Fibroblast of mammary gland (primary cell): ENCODE measurements around the gene PLPPR2.
A peak's percentile ranks its signal among the peaks of the same experiment; 100 is the strongest.
"Not testable (repeated sequence)": the region's sequence is repeated elsewhere in the genome, so short reads cannot be mapped to it uniquely, and the experiment has no call there.

ENCODE experiments used
- DNase-seq: peaks from one replicate; pipeline ENCODE4 v3.0.0-alpha.2; 2010; ENCODE audit warnings: low read depth
- H3K4me3 ChIP-seq: 2 replicates; pipeline ENCODE4 v1.5.1; 2011; ENCODE audit warnings: low read depth, mild to moderate bottlenecking, low read length, moderate library complexity; ENCODE audit not compliant: control insufficient read depth
- TF ChIP-seq, protein P1 (sequence below): conservative IDR thresholded peaks from 2 replicates; pipeline ENCODE4 v1.5.1; 2011; ENCODE audit warnings: low read depth, low read length, inconsistent platforms; ENCODE audit not compliant: control insufficient read depth, insufficient read depth

PLPPR2 gene

DNA sequence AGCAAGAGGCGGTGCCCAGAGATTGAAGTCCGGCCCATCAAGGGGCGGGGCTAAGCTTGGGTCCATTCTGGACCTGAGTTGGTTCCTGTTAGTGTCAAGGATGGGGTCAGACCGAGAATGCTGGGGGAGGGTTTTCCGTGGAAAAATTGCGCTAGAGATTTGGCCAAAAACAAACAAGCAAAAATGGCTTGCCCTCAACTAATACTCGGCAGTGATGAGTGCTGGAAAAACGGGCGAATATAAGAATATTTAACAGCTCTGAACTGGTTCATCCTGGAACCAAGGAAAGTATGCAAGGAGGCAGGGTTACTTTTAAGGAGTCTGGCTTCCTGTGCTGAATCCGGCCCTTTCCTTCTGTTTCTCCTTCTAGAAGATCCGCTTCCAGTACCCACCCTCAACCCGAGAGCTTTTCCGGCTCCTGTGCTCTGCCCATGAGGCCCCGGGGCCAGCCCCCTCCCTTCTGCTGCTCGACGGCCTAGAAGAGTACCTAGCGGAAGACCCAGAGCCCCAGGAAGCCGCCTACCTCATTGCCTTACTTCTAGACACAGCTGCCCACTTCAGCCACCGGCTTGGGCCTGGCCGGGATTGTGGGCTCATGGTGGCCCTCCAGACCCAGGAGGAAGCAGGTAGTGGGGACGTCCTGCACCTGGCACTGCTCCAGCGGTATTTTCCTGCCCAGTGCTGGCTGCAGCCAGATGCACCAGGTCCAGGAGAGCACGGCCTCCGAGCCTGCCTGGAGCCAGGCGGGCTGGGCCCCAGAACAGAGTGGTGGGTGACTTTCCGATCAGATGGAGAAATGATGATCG is 20.1 kb downstream of the PLPPR2 start:
- DNase-seq: no peak
- TF ChIP-seq, protein P1, sequence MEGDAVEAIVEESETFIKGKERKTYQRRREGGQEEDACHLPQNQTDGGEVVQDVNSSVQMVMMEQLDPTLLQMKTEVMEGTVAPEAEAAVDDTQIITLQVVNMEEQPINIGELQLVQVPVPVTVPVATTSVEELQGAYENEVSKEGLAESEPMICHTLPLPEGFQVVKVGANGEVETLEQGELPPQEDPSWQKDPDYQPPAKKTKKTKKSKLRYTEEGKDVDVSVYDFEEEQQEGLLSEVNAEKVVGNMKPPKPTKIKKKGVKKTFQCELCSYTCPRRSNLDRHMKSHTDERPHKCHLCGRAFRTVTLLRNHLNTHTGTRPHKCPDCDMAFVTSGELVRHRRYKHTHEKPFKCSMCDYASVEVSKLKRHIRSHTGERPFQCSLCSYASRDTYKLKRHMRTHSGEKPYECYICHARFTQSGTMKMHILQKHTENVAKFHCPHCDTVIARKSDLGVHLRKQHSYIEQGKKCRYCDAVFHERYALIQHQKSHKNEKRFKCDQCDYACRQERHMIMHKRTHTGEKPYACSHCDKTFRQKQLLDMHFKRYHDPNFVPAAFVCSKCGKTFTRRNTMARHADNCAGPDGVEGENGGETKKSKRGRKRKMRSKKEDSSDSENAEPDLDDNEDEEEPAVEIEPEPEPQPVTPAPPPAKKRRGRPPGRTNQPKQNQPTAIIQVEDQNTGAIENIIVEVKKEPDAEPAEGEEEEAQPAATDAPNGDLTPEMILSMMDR: no peak
- peak overlapping the region; percentile 79 for H3K4me3 ChIP-seq

DNA sequence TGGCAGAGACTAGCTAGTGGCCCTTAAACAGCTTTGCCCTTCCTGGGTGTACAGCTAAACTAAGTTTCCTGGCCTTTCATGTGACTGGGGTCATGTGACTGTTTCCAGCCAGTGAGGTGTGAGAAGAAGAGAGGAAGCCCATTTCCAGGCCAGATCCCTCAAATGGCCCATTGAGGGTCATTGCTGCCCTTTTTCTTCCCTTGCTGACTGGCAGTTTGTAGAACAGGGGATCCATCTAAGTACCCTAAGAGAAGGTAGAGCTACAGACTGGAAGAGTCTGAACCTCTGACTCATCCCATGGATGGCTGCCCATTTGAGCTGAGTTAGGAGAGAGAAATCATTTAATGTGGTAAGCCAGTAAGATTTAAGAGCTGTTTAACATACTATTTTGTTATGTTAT is 22.0 kb downstream of the PLPPR2 start:
- peak; percentile 94 for DNase-seq

DNA sequence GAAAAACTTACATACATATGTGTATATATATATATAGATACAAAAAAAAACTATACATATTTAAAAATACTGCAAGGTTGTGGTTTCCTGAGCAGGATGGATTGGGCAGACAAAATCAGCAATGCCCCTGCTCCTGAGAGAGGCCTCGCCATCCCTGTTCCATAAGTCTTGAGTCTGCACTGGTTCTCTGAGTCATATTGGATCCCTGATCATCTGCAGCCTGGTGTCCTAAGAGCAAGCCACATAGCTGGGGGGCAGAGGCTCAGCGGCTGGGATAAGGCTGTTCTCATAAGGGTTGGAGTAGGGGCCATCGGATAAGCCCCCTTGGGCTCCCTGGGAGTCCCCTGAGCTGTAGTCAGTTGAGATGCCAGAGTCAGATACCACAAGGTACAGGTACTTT is 22.5 kb downstream of the PLPPR2 start:
- TF ChIP-seq, protein P1: no peak
- peak; percentile 65 for DNase-seq
- H3K4me3 ChIP-seq: no peak overlapping the region

More for the DNA sequence above, 22.0 kb downstream of the PLPPR2 start:
- H3K4me3 ChIP-seq: no peak overlapping the region
- TF ChIP-seq, protein P1: no peak

DNA sequence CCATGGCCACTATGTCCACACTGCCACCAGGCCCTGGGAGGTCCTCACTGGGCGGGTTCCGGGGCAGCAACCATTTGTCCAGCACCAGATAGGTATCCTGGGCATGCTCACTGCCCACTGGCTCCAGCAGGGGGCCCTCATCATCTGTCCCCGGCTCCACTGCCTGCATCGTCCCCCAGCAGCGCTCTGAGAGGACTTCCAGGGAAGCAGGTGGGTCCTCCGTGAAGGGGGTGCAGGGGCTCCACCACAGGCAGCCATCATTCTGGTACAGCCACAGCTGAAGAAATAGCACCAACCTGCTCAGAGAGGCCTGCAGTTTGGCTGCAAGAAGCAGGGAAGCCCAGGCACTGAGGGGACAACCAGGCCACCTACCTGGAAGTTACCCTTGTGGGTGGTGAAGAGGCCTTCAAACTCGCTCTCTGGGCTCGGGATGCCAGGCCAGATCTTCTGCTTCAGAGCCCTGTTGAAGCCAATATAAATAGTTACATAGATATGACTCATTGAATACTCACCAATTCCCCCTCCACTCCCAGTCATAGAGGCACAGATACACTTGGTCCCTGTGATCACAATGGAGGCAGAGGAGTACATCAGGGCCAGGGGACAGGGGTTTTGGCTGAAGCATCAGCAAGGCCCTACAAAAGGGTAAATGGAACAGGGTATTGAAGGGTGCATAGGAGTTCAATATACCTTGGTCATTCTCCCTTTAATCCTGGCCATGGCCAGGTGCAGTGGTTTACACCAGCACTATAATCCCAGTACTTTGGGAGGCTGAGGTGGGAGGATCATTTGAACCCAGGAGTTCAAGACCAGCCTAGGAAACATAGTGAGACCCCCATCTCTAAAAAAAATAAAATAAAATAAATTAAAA is 23.3 kb downstream of the PLPPR2 start:
- TF ChIP-seq, protein P1: peak; percentile 9
- no peak overlapping the region for H3K4me3 ChIP-seq
- peak; percentile 90 for DNase-seq

DNA sequence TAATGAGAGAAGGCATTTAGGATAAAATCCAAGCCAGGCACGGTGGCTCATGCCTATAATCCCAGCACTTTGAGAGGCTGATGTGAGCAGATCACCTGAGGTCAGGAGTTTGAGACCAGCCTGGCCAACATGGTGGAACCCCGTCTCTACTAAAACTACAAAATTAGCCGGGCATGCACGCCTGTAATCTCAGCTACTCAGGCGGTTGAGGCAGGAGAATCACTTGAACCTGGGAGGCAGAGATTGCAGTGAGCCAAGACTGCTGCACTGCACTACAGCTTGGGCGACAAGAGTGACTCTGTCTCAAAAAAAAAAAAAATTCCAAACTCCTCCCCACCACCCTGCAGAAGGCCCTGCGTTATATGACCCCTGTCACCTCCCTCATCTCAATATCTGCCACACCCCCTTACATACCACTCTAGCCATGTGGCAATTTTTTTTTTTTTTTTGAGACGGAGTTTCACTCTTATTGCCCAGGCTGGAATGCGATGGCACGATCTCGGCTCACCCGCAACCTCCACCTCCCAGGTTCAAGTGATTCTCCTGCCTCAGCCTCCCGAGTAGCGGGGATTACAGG is 24.1 kb downstream of the PLPPR2 start:
- not testable (repeated sequence) for DNase-seq, H3K4me3 ChIP-seq

DNA sequence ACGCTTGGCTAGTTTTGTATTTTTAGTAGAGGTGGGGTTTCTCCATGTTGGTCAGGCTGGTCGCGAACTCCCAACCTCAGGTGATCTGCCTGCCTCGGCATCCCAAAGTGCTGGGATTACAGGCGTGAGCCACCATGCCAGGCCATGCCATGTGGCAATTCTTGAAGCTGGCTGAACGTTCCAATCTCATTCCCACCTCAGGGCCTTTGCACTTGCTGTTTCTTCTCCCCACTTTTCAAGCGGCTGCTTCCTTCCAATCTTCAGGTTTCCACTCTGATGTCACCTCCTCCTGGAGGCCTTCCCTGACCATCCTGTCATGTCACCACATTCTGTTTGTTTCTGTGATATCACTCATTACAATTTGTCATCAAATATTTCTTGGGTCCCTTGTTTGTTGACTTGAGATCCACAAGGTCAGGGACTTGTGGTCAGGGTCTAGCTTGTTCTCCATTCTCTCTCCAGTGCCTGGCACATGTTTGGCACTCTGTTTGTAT is 24.7 kb downstream of the PLPPR2 start:
- H3K4me3 ChIP-seq: peak overlapping the region; percentile 74
- TF ChIP-seq, protein P1: no peak
- no peak for DNase-seq
